ENCODE results near the gene ARPC3.
"Not testable (repeated sequence)": the region's sequence is repeated elsewhere in the genome, so short reads cannot be mapped to it uniquely, and the experiment has no call there.

Gene ARPC3

GRCh38 chr12:110465024-110465423 is 14.9 kb upstream of the ARPC3 start:
- DNase-seq (ENCODE audit: low read depth), result no peak
- no peak for TF ChIP-seq CTCF (conservative IDR thresholded peaks at IDR 0.05; ENCODE audit: low read depth, low read length)
- no peak overlapping the region for H3K4me3 ChIP-seq (ENCODE audit: low read depth, low read length)

- not testable (repeated sequence) for H3K4me3 ChIP-seq (ENCODE audit: low read depth, low read length); DNase-seq (ENCODE audit: low read depth)
Measured at GRCh38 chr12:110461189-110461588, 11.1 kb upstream of the ARPC3 start.

- no peak for DNase-seq (ENCODE audit: low read depth)
- no peak for TF ChIP-seq CTCF (conservative IDR thresholded peaks at IDR 0.05; ENCODE audit: low read depth, low read length)
- H3K4me3 ChIP-seq (ENCODE audit: low read depth, low read length), result no peak overlapping the region
Measured at GRCh38 chr12:110458756-110459155, 8.6 kb upstream of the ARPC3 start.

- DNase-seq (ENCODE audit: low read depth), result no peak
- no peak overlapping the region for H3K4me3 ChIP-seq (ENCODE audit: low read depth, low read length)
- TF ChIP-seq CTCF (conservative IDR thresholded peaks at IDR 0.05; ENCODE audit: low read depth, low read length), result no peak
Measured at GRCh38 chr12:110453569-110454296, 3.6 kb upstream of the ARPC3 start.

GRCh38 chr12:110451263-110451662 is 1.1 kb upstream of the ARPC3 start:
- no peak for TF ChIP-seq CTCF (conservative IDR thresholded peaks at IDR 0.05; ENCODE audit: low read depth, low read length)
- H3K4me3 ChIP-seq (ENCODE audit: low read depth, low read length), result no peak overlapping the region
- no peak for DNase-seq (ENCODE audit: low read depth)

GRCh38 chr12:110444455-110444854 is 5.7 kb downstream of the ARPC3 start:
- TF ChIP-seq CTCF (conservative IDR thresholded peaks at IDR 0.05; ENCODE audit: low read depth, low read length), result no peak
- no peak for DNase-seq (ENCODE audit: low read depth)
- H3K4me3 ChIP-seq (ENCODE audit: low read depth, low read length), result no peak overlapping the region

- TF ChIP-seq CTCF (conservative IDR thresholded peaks at IDR 0.05; ENCODE audit: low read depth, low read length), result no peak
- DNase-seq (ENCODE audit: low read depth), result peak; percentile 39
- H3K4me3 ChIP-seq (ENCODE audit: low read depth, low read length), result no peak overlapping the region
Measured at GRCh38 chr12:110436231-110436630, 13.9 kb downstream of the ARPC3 start.
